Breast epithelium (tissue), 4 donors: ENCODE results near the gene FRMPD2. TPM values are rescaled to one million over a fixed set of nuclear protein-coding genes. Genes with fewer than 3 reads are reported as not detected.

Experiments used
- DNase-seq, 2 donors: peaks; one replicate each; pipeline ENCODE4 v3.0.0-alpha.2; 2019; ENCODE audit warnings: low spot score in 2 of 2
- H3K27ac ChIP-seq, 2 donors: fragments of 200-600 bp; sonication (generic) in 1 of 2; one replicate each; pipeline ENCODE4 v1.5.1; 2016 to 2019; ENCODE audit warnings: mild to moderate bottlenecking in 1 of 2
- H3K27me3 ChIP-seq, 2 donors: fragments of 200-600 bp; sonication (generic) in 1 of 2; one replicate each; pipeline versions ENCODE4 v1.5.1 to v1.6.0; 2017 to 2019; ENCODE audit warnings: control low read depth in 1 of 2, mild to moderate bottlenecking in 1 of 2
- H3K36me3 ChIP-seq: fragments of 200-600 bp; one replicate; pipeline ENCODE4 v1.5.1; 2019
- H3K4me1 ChIP-seq, 2 donors: fragments of 200-600 bp; sonication (generic); one replicate each; pipeline ENCODE4 v1.5.1; 2016 to 2019; ENCODE audit warnings: control low read depth in 1 of 2
- H3K4me3 ChIP-seq, 3 donors: fragments of 200-600 bp; sonication (generic); 1 replicate in 2 of 3; 2 replicates in 1 of 3; pipeline ENCODE4 v1.5.1; 2016 to 2019; ENCODE audit warnings: mild to moderate bottlenecking in 3 of 3, moderate library complexity in 2 of 3
- H3K9me3 ChIP-seq, 2 donors: fragments of 200-600 bp; sonication (generic) in 1 of 2; one replicate each; pipeline ENCODE4 v1.5.1; 2016 to 2019; ENCODE audit warnings: control low read depth in 1 of 2
- CTCF ChIP-seq, 3 donors: fragments of 450-650 bp; IDR thresholded peaks; one replicate each; pipeline ENCODE4 v1.5.1; 2016 to 2017; ENCODE audit warnings: antibody characterized with exemption in 3 of 3, mild to moderate bottlenecking in 3 of 3, moderate library complexity in 3 of 3
- POLR2A ChIP-seq: fragments of 450-650 bp; IDR thresholded peaks from one replicate; pipeline ENCODE4 v1.6.1; 2016; ENCODE audit warnings: antibody characterized with exemption, mild to moderate bottlenecking, moderate library complexity
- POLR2AphosphoS5 ChIP-seq, 3 donors: sonication (generic); formaldehyde crosslinking; IDR thresholded peaks; one replicate each; pipeline ENCODE4 v1.6.1; 2017; ENCODE audit warnings: antibody characterized with exemption in 3 of 3
- intact Hi-C: fragments of 100-400 bp; cut with DNase I; formaldehyde crosslinking; loops from one replicate; pipeline ENCODE4 v1.15.1; 2023; ENCODE audit warnings: low total_unique reads
- total RNA-seq, 3 donors: library from RNA; depleted of rRNA; stranded (reverse); fragments of >200 nt; gene quantifications; one replicate each; pipeline ENCODE4 v1.1.0, GENCODE V29; 2016

The FRMPD2 gene
- total RNA-seq, 3 donors from 2014 or later: 1.9 to 4.6 TPM; not detected in 1

DNA sequence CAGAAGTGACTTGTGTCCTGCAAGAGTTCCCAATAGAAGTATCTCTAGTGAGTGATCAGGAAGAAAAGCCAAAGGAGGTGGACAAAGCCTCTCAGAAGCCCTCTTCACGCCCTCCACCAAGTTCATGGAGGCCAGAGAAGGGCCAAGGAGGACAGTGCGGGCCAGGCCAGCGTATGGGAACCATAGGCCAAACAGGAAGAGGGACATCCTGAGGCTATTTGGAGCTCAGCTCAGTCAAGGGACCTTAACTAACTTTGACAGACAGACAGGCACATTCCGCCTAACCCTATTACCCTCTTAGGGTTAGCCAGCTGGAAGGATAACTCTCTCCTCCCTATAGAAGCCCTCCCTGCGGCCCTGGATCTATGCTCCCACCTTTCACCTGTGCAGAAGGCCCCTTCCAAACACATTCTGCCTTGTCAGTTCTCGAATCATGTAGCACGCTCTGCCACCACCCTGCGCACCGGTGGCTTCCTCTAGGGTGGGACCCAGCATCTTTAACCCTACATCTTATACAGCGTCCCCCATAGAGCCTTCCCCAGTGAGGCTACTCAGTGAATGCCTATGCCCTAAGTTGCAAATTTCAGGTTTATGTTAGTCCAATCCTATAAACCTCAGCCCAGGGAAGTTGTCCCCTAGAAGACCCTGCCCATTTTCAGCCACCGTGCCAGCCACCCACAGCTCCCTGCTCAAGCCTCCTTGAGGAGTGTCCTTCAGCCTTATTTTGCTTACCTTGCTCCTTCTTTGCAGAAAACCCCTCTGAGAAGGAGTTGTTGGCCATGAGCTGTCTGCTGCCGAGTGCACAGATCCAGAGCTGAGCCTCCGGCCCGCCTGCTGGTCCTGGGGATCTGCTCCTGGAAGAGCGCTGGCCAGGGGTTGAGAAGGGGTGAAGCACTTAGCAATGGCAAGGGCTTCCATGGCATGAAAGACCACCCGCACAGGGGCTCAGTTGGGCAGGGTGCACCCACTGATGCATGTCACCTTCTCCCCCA is 36.9 kb downstream of the FRMPD2 start:
- DNase-seq: no peak
- H3K9me3 ChIP-seq: no peaks in the 10 kb centered on the region
- H3K27me3 ChIP-seq: no peaks in the 10 kb centered on the region
- no peak overlapping the region for H3K27ac ChIP-seq
- no peaks in the 10 kb centered on the region for H3K36me3 ChIP-seq
- TF ChIP-seq POLR2A: no peak
- TF ChIP-seq POLR2AphosphoS5 (IDR thresholded peaks at IDR 0.05): no peak
- no peak for TF ChIP-seq CTCF (IDR thresholded peaks at IDR 0.05)
- H3K4me3 ChIP-seq: no peak overlapping the region
- intact Hi-C loops: no loop called here
- H3K4me1 ChIP-seq: no peaks in the 10 kb centered on the region

DNA sequence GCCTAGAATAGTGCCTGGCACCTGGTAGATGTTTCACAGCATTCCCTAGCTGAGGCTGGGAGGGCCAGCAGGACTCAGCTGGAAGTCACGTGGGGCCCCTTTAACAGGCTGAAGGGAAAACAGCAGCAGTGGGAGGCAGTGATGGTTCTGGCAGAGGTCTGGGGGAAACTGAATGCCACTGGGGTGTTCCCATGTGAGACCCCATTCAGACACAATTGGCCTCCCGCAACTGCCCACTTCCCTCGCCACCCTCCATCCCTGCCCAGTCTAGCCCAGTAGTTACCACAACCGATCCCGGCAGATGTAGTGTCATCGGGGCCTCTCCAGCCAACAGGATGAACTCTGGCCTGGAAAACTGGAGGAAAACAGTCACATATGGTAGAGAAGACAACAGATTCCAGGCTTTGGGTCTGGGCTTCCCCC is 38.3 kb downstream of the FRMPD2 start:
- no peak for DNase-seq
- H3K4me3 ChIP-seq: no peak overlapping the region
- no peak for TF ChIP-seq POLR2A
- H3K9me3 ChIP-seq: no peaks in the 10 kb centered on the region
- intact Hi-C loops: no loop called here
- H3K27me3 ChIP-seq: no peaks in the 10 kb centered on the region
- H3K27ac ChIP-seq: no peak overlapping the region
- H3K36me3 ChIP-seq: no peaks in the 10 kb centered on the region
- H3K4me1 ChIP-seq: no peaks in the 10 kb centered on the region

DNA sequence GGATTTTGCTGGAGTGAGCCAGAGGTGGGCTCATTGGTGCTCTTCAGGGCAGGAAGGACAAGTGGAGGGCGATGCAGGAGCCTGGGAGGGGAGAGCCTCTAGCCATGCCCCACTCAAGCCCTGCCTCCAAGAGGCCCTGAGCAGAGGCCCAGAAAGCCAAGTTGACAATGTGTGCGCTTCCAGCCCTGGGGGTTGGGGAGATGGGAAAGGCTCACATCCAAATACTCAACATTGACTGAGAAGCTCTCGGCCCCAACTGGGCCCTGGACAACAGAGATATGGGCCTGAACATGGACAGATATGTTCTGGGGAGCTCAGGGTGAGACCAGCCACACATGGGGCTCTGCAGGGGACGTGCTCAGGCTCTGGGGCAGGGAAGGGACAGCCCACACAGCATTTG is 39.0 kb downstream of the FRMPD2 start:
- TF ChIP-seq POLR2A (no peak), CTCF (IDR thresholded peaks at IDR 0.05) (no peak), POLR2AphosphoS5 (IDR thresholded peaks at IDR 0.05) (no peak)
- Histone ChIP-seq H3K9me3 (no peaks in the 10 kb centered on the region), H3K27ac (no peak overlapping the region), H3K36me3 (no peaks in the 10 kb centered on the region), H3K4me1 (no peaks in the 10 kb centered on the region), H3K27me3 (no peaks in the 10 kb centered on the region), H3K4me3 (no peak overlapping the region)
- intact Hi-C loops: no loop called here
- DNase-seq: no peak

DNA sequence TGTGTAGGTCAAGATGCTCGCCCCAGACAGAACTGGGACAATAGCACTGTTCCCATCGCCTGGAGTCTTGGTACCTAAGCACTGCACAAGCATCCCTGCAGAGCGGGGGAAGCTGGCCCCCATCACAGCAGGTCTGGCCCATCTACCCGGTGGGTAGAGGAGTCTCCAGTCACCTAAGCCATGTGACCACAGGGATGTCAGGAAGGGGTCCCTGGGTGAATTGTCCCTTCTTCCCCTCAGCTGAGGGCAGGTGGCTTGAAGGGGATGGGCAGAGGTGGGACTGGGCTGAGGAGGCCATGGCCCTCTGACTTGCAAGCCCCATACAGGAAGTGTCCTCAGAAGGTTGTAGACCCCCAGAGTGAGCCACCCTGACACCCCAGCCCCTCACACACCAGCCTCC is 39.7 kb downstream of the FRMPD2 start:
- no peak for TF ChIP-seq CTCF (IDR thresholded peaks at IDR 0.05)
- TF ChIP-seq POLR2AphosphoS5 (IDR thresholded peaks at IDR 0.05): no peak
- TF ChIP-seq POLR2A: no peak
- Histone ChIP-seq H3K4me1 (no peaks in the 10 kb centered on the region), H3K4me3 (no peak overlapping the region), H3K27ac (no peak overlapping the region), H3K9me3 (no peaks in the 10 kb centered on the region), H3K27me3 (no peaks in the 10 kb centered on the region), H3K36me3 (no peaks in the 10 kb centered on the region)
- intact Hi-C loops: no loop called here
- no peak for DNase-seq

DNA sequence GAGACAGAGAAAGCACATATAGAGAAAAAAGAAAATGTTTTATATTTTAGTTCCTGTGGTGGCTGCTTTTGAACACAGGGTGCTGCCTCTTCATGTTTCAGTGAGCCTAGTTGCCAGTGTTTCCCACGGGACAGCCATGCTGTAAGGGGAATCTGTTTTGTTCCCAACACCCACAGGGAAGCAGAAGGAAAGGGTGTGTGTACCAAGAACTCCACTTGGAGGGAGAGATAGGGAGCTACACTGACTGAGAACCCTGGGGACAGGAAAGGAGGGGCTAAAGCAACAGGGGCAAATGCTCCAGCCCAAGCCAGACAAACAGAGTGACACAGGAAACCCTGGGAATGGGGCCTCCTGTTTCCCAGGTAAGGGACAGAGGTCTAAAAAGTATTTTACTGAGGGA is 40.2 kb downstream of the FRMPD2 start:
- Histone ChIP-seq H3K4me3 (no peak overlapping the region), H3K4me1 (no peaks in the 10 kb centered on the region), H3K9me3 (no peaks in the 10 kb centered on the region), H3K36me3 (no peaks in the 10 kb centered on the region), H3K27ac (no peak overlapping the region), H3K27me3 (no peaks in the 10 kb centered on the region)
- intact Hi-C loops: no loop called here
- no peak for DNase-seq
- no peak for TF ChIP-seq POLR2AphosphoS5 (IDR thresholded peaks at IDR 0.05)
- TF ChIP-seq CTCF (IDR thresholded peaks at IDR 0.05): no peak
- no peak for TF ChIP-seq POLR2A
